Dermis microvascular lymphatic vessel endothelial cell (primary cell): ENCODE measurements around the gene ZNF827. TPM values are rescaled to one million over a fixed set of nuclear protein-coding genes. Genes with fewer than 3 reads are reported as not detected.
"Not testable (repeated sequence)": the region's sequence is repeated elsewhere in the genome, so short reads cannot be mapped to it uniquely, and the experiment has no call there.

Experiments used
- DNase-seq, 2 donors: peaks; one replicate each; pipeline versions ENCODE4 v3.0.0 to v3.0.0-alpha.2; 2010; ENCODE audit warnings: low read depth in 2 of 2
- total RNA-seq: library from RNA; depleted of rRNA; stranded (reverse); fragments of >200 nt; gene quantifications from 2 replicates; pipeline ENCODE4 v1.2.1, GENCODE V29; 2014

ZNF827 gene
- total RNA-seq, 1 donor from 2014 or later = 1.3 TPM

GRCh38 chr4:145865274-145865941, 73.2 kb downstream of the ZNF827 start:
- peak in 1 of 2 donors; percentile 12 for DNase-seq

- no peak for DNase-seq
Measured at GRCh38 chr4:145863191-145863590, 75.4 kb downstream of the ZNF827 start.

- DNase-seq = no peak
Measured at GRCh38 chr4:145861336-145862318, 77.0 kb downstream of the ZNF827 start.

GRCh38 chr4:145860897-145861296, 77.7 kb downstream of the ZNF827 start:
- DNase-seq = no peak

- no peak for DNase-seq
Measured at GRCh38 chr4:145860446-145860845, 78.2 kb downstream of the ZNF827 start.

GRCh38 chr4:145859926-145860325, 78.7 kb downstream of the ZNF827 start:
- no peak for DNase-seq

GRCh38 chr4:145859426-145859825, 79.2 kb downstream of the ZNF827 start:
- DNase-seq = no peak

- DNase-seq = no peak
Measured at GRCh38 chr4:145852256-145852839, 86.3 kb downstream of the ZNF827 start.

GRCh38 chr4:145851511-145852201, 87.0 kb downstream of the ZNF827 start:
- no peak for DNase-seq

GRCh38 chr4:145847764-145848163, 90.9 kb downstream of the ZNF827 start:
- DNase-seq = peak; percentile 40 to 55

GRCh38 chr4:145845118-145845517, 93.5 kb downstream of the ZNF827 start:
- DNase-seq = no peak

- DNase-seq = no peak
Measured at GRCh38 chr4:145843639-145844038, 95.0 kb downstream of the ZNF827 start.

- peak; percentile 41 to 83 for DNase-seq
Measured at GRCh38 chr4:145843148-145843547, 95.5 kb downstream of the ZNF827 start.

- DNase-seq = peak in 1 of 2 donors; percentile 85
Measured at GRCh38 chr4:145842224-145842887, 96.3 kb downstream of the ZNF827 start.

- no peak for DNase-seq
Measured at GRCh38 chr4:145840801-145841200, 97.8 kb downstream of the ZNF827 start.

GRCh38 chr4:145840162-145840768, 98.4 kb downstream of the ZNF827 start:
- DNase-seq = peak; percentile 58 to 74

- no peak for DNase-seq
Measured at GRCh38 chr4:145839151-145839550, 99.5 kb downstream of the ZNF827 start.

- DNase-seq = not testable (repeated sequence)
Measured at GRCh38 chr4:145832384-145832783, 106.2 kb downstream of the ZNF827 start.

GRCh38 chr4:145830699-145831098, 107.9 kb downstream of the ZNF827 start:
- no peak for DNase-seq

- peak in 1 of 2 donors; percentile 59 for DNase-seq
Measured at GRCh38 chr4:145829629-145830395, 108.8 kb downstream of the ZNF827 start.
